Measurements from ENCODE around the gene MAP3K7.
A peak's percentile ranks its signal among the peaks of the same experiment; 100 is the strongest.

GRCh38 chr6:90479603-90479926, 107.3 kb downstream of the MAP3K7 start:
- peak in 6 of 11 experiments; percentile 14 to 65 (median 28) for TF ChIP-seq CTCF (IDR thresholded peaks at IDR 0.05 in 8 of 11, conservative IDR thresholded peaks at IDR 0.05 in 3 of 11)
- no peak for TF ChIP-seq POLR2A (IDR thresholded peaks at IDR 0.05)
- no peak for TF ChIP-seq POLR2AphosphoS5 (IDR thresholded peaks at IDR 0.05)
